AG20443 (cell line): ENCODE results near the gene TIMM17B.

Experiments used
- DNase-seq: peaks from one replicate; pipeline ENCODE4 v3.0.0; 2012; ENCODE audit warnings: low spot score, mixed read lengths

Gene TIMM17B

GRCh38 chrX:48918643-48919340 is 21.2 kb upstream of the TIMM17B start, which contains the start of gene PIM2:
Gene PIM2, minus strand, starts transcription at chrX:48919024. Its CDS starts 190 bp downstream, at chrX:48918834.
- DNase-seq, result peak; percentile 73

- DNase-seq, result no peak
Measured at GRCh38 chrX:48918301-48918642, 20.7 kb upstream of the TIMM17B start.

GRCh38 chrX:48917139-48918001 is 19.8 kb upstream of the TIMM17B start:
- DNase-seq, result peak; percentile 95

- DNase-seq, result no peak
Measured at GRCh38 chrX:48914593-48915493, 17.3 kb upstream of the TIMM17B start.

GRCh38 chrX:48913605-48914366 is 16.2 kb upstream of the TIMM17B start:
- DNase-seq, result no peak

GRCh38 chrX:48911412-48912182 is 14.0 kb upstream of the TIMM17B start, which contains the start of gene SLC35A2:
Gene SLC35A2, minus strand, starts transcription at chrX:48911646. Its CDS starts 10 bp downstream, at chrX:48911636.
- peak; percentile 78 for DNase-seq

GRCh38 chrX:48910926-48911411 is 13.4 kb upstream of the TIMM17B start:
- DNase-seq, result peak; percentile 20

- no peak for DNase-seq
Measured at GRCh38 chrX:48909703-48910294, 12.2 kb upstream of the TIMM17B start.

- no peak for DNase-seq
Measured at GRCh38 chrX:48908600-48908999, 11.0 kb upstream of the TIMM17B start.

- DNase-seq, result no peak
Measured at GRCh38 chrX:48905090-48905790, 7.7 kb upstream of the TIMM17B start.

- no peak for DNase-seq
Measured at GRCh38 chrX:48904626-48905025, 7.1 kb upstream of the TIMM17B start.

- no peak for DNase-seq
Measured at GRCh38 chrX:48904180-48904579, 6.6 kb upstream of the TIMM17B start.

GRCh38 chrX:48903290-48903689 is 5.7 kb upstream of the TIMM17B start:
- DNase-seq, result no peak

GRCh38 chrX:48902776-48903175 is 5.2 kb upstream of the TIMM17B start:
- DNase-seq, result no peak

GRCh38 chrX:48902135-48902534 is 4.6 kb upstream of the TIMM17B start:
- no peak for DNase-seq

GRCh38 chrX:48901069-48901468 is 3.5 kb upstream of the TIMM17B start:
- no peak for DNase-seq

- no peak for DNase-seq
Measured at GRCh38 chrX:48899078-48899410, 1.5 kb upstream of the TIMM17B start.

- peak; percentile 68 for DNase-seq
Measured at GRCh38 chrX:48897157-48897624, 377 bp downstream of the TIMM17B start.

GRCh38 chrX:48896611-48897011 is 957 bp downstream of the TIMM17B start:
- peak; percentile 9 for DNase-seq
